Non-pigmented ciliary epithelial cell (primary cell): Measurements from ENCODE around the gene RIN1.
A peak's percentile ranks its signal among the peaks of the same experiment; 100 is the strongest.
"Not testable (repeated sequence)": the region's sequence is repeated elsewhere in the genome, so short reads cannot be mapped to it uniquely, and the experiment has no call there.

Source experiments
- DNase-seq: peaks from one replicate; pipeline ENCODE4 v3.0.0-alpha.2; 2010; ENCODE audit warnings: low read depth

Gene RIN1

DNA sequence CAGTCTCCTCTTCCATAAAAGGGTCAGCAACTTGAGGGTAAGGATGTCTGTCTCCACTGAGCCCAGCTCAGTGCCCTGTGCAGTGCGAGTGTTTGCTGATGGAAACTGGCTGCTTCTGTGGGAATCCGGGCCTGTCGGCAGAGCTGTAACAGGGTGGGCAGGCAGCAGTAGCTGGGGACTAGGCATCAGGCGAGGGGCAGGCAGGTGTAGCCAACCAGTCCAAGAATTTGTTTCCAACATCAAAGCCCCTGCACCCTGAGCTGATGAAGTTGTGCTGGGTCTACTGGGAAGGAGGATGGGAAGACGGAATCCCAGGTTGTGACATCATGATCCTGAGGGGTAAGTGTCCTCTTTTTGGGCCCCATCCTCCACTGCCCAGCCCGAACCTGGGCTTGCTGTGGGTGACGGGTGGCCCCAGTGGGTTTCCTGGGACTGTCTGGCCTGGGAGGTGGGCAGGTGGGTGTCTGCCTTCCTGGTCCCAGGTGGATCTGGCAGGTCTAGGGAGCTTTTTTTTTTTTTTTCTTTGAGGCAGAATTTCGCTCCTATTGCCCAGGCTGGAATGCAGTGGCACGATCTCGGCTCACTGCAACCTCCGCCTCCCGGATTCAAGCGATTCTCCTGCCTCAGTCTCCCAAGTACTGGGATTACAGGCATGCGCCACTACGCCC lies 24.3 kb upstream of the RIN1 start:
- DNase-seq = no peak

DNA sequence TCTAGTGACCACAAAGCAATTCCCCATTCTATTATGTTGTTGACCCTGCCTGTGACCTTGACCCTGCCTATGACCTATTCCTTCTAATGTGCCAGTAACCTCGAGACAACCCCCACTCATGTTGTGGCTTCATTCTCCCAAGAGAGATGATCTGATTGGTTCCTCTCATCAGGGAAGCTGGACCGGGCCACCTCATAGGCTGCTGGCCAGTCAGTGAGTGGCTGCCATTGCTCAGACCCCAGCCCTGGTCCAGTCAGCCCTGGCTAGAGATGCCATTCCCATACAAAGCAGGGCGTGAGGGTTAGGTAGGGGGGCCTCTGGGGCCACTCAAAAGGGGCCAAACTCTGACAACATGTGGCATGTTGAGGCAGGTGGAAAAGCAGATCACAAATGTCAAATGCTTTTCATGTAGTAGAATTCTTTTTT lies 23.4 kb upstream of the RIN1 start:
- no peak for DNase-seq

DNA sequence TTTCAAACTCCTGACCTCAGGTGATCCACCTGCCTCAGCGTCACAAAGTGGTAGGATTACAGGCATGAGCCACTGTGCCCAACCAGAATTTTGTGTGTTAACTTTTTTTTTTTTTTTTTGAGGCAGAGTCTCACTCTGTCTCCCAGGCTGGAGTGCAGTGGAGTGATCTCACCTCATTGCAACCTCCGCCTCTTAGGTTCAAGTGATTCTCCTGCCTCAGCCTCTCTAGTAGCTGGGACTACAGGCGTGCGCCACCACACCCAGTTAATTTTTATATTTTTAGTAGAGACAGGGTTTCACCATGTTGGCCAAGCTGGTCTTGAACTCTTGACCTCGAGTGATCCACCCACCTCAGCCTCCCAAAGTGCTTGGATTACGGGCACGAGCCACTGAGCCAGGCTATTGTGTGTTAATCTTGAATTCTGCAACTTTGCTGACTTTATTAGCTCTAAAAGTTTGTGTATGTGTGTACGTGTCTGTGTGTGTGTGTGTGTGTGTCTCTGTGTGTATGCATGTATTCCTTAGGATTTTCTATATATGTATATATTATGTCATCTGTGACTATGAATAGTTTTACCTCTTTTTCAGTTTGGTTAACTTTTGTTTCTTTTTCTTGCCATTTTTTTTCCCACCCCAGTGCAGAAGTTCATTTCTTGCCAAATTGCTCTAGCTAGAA lies 14.5 kb upstream of the RIN1 start:
- not testable (repeated sequence) for DNase-seq

DNA sequence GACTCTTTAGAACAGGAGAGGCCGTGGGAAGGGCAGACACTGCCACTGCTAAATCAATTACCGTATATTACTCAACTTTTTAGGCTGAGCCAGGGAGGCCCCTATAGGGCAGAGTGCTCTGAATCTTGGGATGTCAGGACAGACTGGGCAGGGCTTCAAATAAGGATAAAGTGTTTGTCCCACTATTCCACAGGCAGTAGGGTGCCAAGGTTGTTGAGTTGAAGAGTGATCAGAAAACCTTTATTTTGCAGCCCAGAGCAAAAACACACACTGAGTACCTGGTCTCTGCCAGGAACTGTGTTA lies 12.8 kb upstream of the RIN1 start:
- no peak for DNase-seq

DNA sequence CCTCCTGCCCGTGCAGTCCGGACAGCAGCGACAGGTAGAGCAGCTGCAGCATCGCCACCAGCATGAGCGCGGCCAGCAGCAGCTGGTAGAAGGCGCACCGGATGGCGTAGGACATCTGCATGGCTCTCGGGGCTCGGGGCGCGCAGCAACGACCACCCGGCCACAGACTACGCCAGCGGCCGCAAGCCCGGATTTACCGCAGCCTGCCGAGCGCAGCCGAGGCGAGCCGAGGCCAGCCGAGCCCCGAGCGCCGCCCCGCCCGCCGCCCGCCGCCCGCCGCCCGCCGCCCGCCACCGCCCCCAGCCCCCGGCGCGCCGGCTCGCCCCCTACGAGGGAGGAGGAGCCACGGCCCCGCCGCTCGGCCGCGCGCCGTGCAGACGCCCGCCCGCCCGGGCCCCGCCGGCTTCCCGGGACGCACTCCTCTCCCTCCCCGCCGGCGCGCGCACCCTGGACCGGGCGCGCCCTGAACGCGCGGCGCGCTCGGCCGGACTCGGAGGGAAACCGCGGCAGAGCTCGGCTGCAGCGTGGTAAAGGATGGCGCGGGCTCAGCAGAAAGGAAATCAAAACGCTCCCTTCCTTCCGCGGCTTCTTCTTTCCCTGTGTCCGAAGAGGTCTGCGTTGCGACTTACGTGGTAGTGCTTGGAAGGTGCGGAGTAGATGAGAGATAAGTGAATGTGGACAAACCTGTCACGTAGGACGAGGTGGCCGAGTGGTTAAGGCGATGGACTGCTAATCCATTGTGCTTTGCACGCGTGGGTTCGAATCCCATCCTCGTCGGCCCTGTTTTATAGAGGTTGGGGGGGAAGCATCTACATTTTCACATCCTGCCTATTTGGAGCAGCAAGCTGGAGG lies 11.4 kb upstream of the RIN1 start, which contains the start of gene B4GAT1:
Gene B4GAT1, minus strand, starts transcription at position 205 of the 852 bp plus-strand sequence. Its CDS starts 84 bp downstream, at position 121.
- peak; percentile 64 for DNase-seq

DNA sequence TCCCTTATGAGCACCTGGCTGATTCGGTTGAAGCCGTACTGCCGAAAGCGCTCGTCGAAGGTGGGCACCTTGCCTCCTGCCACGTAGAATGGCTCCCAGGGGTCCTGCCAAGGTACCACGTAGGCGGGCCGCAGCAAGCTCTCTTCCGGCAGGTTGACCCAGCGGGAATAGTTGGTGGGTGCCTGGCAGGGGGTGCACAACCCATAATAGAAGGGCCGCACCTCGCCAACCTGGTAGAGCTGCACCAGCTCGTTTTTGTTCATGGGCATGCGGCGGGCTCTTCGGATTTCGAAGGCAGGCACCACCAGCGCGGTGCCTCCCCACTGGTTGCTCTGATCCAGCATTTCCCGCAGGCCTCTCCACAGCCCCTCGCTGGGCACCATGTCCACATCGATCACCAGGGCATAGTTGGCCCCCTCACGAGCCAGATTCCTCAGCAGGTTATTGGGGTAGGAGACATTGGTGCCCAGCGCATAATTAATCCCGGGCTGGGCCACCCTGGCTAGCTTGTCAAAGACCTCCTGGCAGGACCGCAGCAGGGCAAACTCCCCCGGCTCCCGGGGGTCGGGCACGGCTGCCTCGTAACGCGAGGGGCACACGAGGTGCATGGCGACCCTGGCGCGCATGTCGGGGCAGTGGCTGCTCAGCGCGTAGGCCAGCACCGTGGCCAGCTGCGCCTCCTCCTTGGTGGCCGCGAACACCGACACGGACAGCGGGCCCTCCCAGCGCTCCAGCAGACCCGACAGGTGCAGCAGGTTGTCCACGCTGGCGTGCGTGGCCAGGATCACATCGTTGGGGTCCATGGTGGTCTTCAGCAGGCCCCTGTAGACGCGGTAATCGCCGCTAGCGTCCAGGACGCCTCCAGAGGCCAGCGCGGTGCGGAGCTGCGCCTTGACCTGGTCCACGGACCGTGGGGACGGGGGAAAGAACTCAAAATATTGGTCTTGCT lies 10.5 kb upstream of the RIN1 start:
- no peak for DNase-seq

DNA sequence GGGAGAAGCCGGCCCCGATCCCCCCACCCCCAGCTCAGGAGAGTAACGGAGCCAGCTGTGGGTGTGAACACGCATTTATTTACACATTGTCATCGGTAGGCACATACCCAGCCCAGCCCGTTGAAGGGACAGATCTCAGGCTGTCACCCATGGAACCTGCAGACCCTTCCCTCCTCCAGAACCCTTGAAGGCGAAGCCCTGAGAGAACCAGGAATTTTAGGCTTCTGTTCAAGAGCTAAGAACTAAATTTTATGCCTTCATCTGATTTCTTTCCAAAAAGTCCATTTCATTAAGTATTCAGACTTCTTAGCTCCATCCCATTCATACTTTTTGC lies 9.0 kb upstream of the RIN1 start:
- no peak for DNase-seq

DNA sequence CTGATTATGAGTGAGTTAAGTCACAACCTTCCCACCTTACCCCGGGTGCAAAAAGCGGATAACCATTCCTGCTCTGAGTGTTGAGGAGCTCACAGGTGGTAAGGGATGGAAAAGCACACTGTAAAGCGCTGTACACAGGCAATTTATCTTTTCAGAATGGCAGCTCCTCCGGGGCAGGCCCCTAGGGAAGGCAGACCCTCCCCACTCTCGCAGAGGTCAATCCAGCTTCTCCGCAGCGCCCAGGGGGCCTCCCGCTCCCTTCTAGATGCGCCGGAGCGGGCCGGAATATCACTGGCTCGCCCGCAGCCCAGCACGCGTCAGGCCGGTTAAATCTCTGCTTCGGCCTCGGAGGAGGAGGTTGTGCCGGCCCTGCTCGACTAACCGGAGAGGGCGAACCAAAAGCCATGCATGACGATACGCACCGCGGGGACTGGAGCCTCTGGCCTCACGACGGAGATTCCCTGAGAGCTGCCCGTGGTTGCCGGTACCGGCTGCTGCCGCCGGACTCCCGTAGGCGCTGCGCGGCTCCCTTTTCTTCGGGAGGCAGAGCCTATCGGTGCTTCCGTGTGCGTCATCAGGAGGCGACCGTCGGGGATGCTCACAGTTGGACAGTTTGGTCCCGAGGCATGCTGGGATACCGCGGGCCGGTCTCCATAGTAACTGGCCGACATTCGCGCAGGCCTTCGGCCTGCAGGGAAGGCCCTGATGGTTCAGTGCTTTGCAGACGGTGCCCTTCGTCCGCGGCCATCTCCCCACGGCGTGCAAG lies 8.5 kb upstream of the RIN1 start, which contains the start of gene BRMS1:
Gene BRMS1, minus strand, starts transcription at position 555 of the 766 bp plus-strand sequence. CDS start 2,870 bp downstream, outside the sequence.
- DNase-seq = peak; percentile 81

DNA sequence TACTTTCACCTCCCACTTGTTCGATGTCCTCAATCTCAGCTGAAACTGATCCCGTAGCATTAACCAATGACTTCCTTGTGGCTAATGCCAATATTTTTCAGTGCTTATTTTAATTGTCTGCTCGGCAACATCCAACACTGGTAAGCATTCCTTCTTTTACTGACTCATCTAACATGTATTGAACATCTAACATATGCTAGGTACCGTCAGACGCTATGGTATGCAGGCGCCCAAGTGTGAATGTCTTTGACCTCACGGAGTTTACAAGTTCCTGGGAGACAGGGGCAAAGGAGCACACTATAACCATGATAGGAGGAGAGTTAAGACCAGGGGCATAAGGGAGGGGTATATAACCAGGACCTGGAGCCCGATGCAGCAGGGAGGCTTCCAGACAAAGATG lies 6.9 kb upstream of the RIN1 start:
- DNase-seq = no peak

DNA sequence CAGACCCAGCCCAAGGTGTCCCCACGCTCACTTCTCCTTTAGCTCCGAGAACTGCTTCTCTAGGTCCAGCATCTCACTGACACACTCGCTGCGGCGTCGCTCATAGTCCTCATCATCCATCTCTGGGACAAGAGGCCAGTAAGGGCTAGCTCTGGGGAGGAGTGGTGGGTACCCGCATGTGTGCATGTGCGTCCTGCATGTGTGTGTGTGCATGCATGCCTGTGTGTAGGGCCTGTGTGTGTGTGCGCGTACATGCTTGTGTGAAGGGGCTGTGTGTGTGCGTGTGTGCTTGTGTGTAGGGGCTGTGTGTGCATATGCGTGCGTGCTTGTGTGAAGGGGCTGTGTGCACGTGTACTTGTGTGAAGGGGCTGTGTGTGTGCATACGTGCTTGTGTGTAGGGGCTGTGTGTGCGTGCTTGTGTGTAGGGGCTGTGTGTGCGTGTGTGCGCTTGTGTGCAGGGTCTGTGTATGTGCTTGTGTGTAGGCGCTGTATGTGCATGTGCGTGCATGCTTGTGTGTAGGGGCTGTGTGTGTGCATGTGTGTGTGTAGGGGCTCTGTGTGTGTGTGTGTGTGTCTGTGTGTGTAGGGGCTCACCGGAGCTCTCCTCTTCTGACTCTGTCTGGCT lies 5.4 kb upstream of the RIN1 start:
- no peak for DNase-seq

DNA sequence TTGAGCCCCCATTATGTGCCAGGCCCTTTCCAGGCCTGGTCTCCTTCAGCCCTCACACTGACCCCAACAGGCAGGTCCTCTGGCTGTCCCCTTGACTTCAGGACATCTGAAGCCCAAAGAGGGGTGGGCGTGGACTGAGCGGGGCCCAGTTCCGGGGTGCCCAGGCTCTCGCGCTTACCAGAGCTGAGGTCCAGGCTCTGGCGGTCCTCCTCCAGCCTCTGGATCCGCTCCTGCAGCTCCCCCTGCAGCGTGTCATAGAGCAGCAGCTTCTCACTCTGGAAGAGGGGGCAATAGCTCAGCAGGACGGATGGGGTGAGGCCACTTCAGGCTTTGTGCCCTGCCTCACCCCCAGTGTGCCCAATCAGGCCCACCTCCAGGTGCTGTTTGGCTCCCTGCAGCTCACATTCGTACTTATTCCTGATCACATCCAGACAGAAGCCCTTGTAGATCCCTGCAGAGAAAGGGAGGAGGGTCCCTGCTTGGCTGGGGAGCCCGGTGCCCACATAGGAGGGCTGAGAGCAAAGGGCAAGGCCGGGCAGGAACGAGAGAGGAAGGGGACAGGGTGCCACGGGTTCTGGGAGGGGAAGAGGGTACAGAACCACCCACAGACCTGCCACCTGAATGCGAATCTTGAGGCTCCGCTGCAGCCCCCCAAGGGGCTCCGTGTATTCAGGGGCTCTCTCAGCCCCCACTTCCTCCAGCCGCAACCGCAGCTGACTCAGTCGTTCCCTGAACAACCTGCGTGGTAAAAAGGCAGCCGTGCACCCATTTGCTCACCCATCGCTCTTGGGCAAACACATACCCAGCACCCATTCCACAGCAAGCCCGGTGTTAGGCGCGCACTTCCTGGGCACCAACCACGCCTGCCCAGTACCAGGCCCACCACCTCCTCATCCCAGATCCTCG lies 4.6 kb upstream of the RIN1 start:
- no peak for DNase-seq

DNA sequence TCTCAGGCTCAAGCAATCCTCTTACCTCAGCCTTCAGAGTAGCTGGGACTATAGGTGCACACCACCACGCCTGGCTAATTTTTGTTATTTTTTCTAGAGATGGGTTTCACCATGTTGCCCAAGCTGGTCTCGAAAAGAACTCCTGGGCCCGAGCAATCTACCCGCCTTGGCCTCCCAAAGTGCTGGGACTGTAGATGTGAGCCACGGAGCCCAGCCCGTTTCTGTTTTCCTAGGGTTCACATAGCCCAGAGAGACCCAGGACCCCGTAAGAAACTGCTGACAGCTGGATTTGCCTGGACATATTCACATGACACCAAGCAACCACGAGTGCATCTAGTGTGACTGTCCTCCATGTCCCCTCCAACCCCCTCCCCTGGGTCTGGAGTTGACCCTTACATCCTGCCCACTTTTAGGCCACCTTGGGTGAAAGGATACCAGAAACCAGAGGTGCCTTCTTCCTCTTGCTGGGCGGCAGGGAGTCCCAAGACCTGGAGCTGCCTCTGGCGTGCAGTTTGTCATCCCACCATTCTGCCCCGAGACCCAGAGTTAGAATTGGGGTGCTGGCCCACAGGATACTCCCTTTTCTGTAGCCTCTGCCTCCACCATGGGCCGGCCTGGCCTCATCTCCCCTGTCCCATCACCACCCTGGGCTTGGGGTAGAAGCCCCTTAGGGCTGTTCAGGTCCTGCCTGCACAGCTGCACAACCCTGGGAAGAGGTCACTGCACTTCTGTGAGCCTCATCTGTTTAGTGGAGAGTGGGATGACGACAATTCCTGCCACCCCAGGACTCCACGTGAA lies 3.7 kb upstream of the RIN1 start:
- DNase-seq = no peak

DNA sequence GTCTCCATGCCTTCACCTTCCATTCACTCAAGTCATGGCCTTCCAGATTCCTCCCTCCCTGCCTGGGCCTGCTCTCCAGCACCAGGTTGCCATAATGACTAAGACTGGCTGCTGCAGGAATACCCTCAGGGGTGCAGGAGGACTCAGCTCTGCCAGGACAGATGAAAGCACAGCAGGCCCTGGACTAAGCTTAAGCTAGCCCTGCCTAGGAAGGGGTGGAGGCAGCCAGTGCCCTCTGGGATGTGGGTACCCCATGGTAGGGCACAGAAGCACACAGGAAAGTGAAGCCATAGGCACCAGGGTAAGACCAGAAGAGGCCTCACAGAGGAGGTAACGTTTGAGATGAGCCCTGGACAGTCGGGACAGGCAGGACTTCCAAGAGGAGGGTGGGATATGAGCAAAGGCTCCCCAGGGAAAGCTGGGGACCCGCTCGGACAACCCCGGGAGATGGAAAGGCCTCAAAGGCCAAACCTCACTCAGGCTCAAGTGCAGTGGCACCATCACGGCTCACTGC lies 3.0 kb upstream of the RIN1 start:
- DNase-seq = no peak

DNA sequence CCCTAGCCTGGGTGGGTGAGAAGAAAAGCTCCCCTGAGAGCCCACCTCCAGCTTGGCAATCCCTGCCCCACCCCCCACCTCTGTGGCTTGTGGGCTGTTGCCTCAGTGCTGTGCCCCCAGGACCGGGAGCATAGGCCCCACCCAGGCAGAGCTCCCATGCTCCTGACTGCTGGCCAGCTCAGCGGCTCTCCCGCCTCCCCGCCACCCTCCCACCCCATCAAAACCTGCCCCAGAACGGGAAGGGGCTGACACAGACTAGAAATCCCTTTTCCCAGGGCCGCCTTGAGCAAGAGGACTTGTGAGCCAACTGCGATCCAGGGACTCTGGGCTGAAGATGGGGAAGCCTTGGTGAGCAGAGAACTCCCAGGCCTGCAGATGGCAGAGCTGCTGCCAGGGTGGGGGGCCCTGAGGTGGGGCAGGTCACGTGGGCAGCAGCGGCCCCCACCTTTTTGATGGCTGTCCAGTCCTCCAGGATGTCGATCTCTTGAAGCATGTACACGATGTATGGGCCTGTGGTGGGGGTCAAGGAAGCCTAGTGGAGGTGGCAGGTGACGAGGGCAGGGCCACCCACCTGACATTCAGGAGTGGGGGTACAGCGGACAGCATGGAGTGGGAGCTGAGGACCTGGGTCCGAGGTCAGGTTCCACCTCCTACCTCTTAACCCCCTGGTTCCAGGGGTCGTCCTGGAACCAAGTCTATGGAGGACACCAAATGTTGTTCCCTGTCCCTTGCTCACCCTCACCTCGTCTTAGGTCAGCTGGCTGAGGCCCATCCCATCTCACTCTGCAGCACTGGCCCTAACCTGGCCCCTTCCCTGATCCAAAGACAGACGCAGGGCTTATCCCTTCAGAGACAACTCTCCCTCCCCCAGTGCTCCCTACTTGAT lies 2.3 kb upstream of the RIN1 start:
- DNase-seq = no peak

DNA sequence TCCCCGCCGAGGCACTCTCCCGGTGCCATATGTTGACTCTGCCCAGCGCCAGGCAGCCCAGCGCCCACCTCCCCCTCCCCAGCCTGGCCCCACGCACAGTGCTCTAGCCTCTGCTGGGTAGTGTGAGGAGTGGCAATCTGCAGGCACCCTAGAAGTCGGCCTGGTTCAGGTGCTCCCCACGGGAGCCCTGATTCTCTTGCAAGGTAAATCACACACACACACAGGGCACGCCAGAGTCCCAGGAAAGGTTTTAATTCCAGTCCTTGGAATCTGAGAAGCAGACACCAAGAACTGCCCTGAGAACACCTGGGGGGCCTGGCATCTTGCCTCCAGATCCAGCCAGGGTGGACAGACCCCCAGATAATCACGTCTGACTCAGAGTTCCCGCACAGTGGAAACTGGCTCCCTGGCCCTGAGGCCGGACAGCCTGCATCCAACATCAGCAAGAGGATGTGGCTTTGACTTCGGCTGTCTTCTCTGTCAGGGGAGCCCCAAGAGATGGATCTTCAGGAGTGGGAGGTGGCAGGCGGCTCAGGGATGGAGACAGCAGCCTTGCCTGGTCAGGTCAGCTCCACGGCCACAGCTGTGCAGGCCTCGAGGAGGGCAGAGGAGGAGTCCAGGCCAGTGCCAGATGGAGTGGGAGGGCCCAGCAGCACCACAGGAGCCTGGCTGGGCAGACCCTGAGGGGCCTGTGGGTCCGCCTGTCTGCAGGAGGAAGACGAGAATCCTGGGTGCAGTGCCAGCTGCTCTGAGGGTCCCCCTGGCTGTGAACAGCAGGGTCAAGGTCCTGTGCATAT lies 1.1 kb upstream of the RIN1 start:
- DNase-seq = no peak

DNA sequence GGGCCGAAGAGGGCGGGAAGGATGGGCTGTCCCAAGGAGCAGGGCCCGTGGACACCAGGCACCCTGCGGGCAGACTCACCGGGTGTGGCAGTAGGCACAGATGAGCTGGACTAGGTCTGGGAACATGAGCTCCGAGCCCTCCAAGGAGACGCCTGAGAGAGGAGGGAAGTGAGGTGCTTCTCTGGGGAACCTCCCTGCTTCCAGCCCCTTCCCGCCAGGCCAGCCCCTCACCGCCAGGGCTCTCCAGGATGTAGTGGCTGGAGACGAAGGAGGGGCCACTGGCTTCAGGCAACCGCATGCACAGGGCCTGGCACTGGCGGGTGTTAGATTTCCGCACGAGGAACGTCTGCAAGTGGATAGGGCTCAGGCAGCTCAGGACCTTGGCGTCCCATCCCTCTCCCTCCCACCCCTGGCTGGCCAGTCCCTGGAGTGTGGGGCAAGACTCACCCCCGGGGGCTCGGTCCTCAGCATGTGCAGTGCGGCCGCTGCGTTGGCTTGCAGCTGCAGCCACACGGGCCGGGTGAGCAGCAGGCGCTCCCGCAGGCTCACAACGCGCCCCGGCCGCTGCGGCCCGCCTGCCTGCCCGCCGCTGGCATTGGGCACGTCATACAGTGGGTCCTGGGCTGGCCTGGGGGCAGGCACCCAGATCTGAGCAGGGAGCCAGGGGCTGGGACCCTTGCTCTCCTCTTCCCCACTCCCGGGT lies 552 bp downstream of the RIN1 start:
- no peak for DNase-seq
